Ectodermal cell (in vitro differentiated cells): ENCODE results near the gene PI4KB.

Source experiments
- H3K27ac ChIP-seq: 2 replicates; pipeline ENCODE4 v1.7.0; 2013; ENCODE audit warnings: mild to moderate bottlenecking, low read depth, low read length; ENCODE audit not compliant: insufficient read depth, poor library complexity, severe bottlenecking
- H3K27me3 ChIP-seq: 2 replicates; pipeline ENCODE4 v1.7.0; 2013; ENCODE audit warnings: mild to moderate bottlenecking, low read length; ENCODE audit not compliant: insufficient read depth, control insufficient read depth, poor library complexity, severe bottlenecking
- H3K36me3 ChIP-seq: one replicate; pipeline ENCODE4 v1.7.0; 2013; ENCODE audit warnings: low read length; ENCODE audit not compliant: control insufficient read depth, insufficient read depth
- H3K4me1 ChIP-seq: one replicate; pipeline ENCODE4 v1.7.0; 2013; ENCODE audit warnings: low read length; ENCODE audit not compliant: control insufficient read depth, insufficient read depth
- H3K4me3 ChIP-seq: 2 replicates; pipeline ENCODE4 v1.7.0; 2013; ENCODE audit warnings: low read depth, low read length, control low read depth; ENCODE audit not compliant: insufficient read depth
- H3K9me3 ChIP-seq: 2 replicates; pipeline ENCODE4 v1.7.0; 2013; ENCODE audit warnings: mild to moderate bottlenecking, low read length, moderate library complexity; ENCODE audit not compliant: control insufficient read depth
- WGBS, 2 experiments: methylation state at CpG; one replicate each; pipeline ENCODE4 v1.1.7; 2013; ENCODE audit warnings: missing lambda C conversion rate in 2 of 2; 5-methylcytosine and 5-hydroxymethylcytosine counted together

Gene PI4KB

GRCh38 chr1:151312411-151312810 is 14.8 kb downstream of the PI4KB start:
- H3K4me3 ChIP-seq: no peak overlapping the region
- peaks cover 20% of the 10 kb centered on the region for H3K4me1 ChIP-seq
- WGBS, 2 experiments: 92 to 97% methylated on average over 3 to 4 of the region's 4 CpGs
- no peaks in the 10 kb centered on the region for H3K9me3 ChIP-seq
- no peaks in the 10 kb centered on the region for H3K27me3 ChIP-seq
- no peak overlapping the region for H3K27ac ChIP-seq
- H3K36me3 ChIP-seq: peaks cover 11% of the 10 kb centered on the region

GRCh38 chr1:151311589-151312331 is 15.5 kb downstream of the PI4KB start:
- H3K9me3 ChIP-seq: no peaks in the 10 kb centered on the region
- 89 to 94% methylated on average over 7 of the region's 7 CpGs for WGBS, 2 experiments
- H3K4me1 ChIP-seq: peaks cover 20% of the 10 kb centered on the region
- H3K27me3 ChIP-seq: no peaks in the 10 kb centered on the region
- H3K4me3 ChIP-seq: no peak overlapping the region
- no peak overlapping the region for H3K27ac ChIP-seq
- peaks cover 12% of the 10 kb centered on the region for H3K36me3 ChIP-seq

- 93% methylated on average over 4 of the region's 4 CpGs for WGBS, 2 experiments
- H3K27ac ChIP-seq: no peak overlapping the region
- H3K27me3 ChIP-seq: no peaks in the 10 kb centered on the region
- peaks cover 17% of the 10 kb centered on the region for H3K36me3 ChIP-seq
- no peaks in the 10 kb centered on the region for H3K9me3 ChIP-seq
- H3K4me3 ChIP-seq: no peak overlapping the region
- H3K4me1 ChIP-seq: peaks cover 20% of the 10 kb centered on the region
Measured at GRCh38 chr1:151311011-151311410, 16.2 kb downstream of the PI4KB start.

- Histone ChIP-seq H3K9me3 (no peaks in the 10 kb centered on the region), H3K36me3 (peaks cover 28% of the 10 kb centered on the region), H3K27ac (peak overlapping the region; percentile 64), H3K4me1 (peaks cover 20% of the 10 kb centered on the region), H3K27me3 (no peaks in the 10 kb centered on the region), H3K4me3 (no peak overlapping the region)
- 35 to 38% methylated on average over 7 of the region's 7 CpGs for WGBS, 2 experiments
Measured at GRCh38 chr1:151309811-151310323, 17.3 kb downstream of the PI4KB start.

- H3K4me3 ChIP-seq: no peak overlapping the region
- H3K9me3 ChIP-seq: no peaks in the 10 kb centered on the region
- no peaks in the 10 kb centered on the region for H3K27me3 ChIP-seq
- peak overlapping the region; percentile 47 for H3K27ac ChIP-seq
- H3K36me3 ChIP-seq: peaks cover 28% of the 10 kb centered on the region
- peaks cover 12% of the 10 kb centered on the region for H3K4me1 ChIP-seq
- 58% methylated on average over 2 of the region's 2 CpGs for WGBS, 2 experiments
Measured at GRCh38 chr1:151294742-151295462, 32.3 kb downstream of the PI4KB start.

GRCh38 chr1:151293093-151293492 is 34.1 kb downstream of the PI4KB start:
- H3K36me3 ChIP-seq: peaks cover 35% of the 10 kb centered on the region

GRCh38 chr1:151292207-151293030 is 34.8 kb downstream of the PI4KB start:
- H3K36me3 ChIP-seq: peaks cover 41% of the 10 kb centered on the region

More at GRCh38 chr1:151293093-151293492, 34.1 kb downstream of the PI4KB start:
- Histone ChIP-seq H3K4me3 (no peak overlapping the region), H3K4me1 (peaks cover 12% of the 10 kb centered on the region), H3K9me3 (no peaks in the 10 kb centered on the region), H3K27ac (no peak overlapping the region), H3K27me3 (no peaks in the 10 kb centered on the region)
- WGBS, 2 experiments: 92 to 99% methylated on average over 6 of the region's 6 CpGs

GRCh38 chr1:151290709-151291303 is 36.4 kb downstream of the PI4KB start:
- Histone ChIP-seq H3K9me3 (no peaks in the 10 kb centered on the region), H3K27me3 (no peaks in the 10 kb centered on the region), H3K4me1 (peaks cover 12% of the 10 kb centered on the region), H3K4me3 (no peak overlapping the region), H3K27ac (no peak overlapping the region), H3K36me3 (peaks cover 52% of the 10 kb centered on the region)
- 92 to 93% methylated on average over 19 of the region's 19 CpGs for WGBS, 2 experiments

More at GRCh38 chr1:151292207-151293030, 34.8 kb downstream of the PI4KB start:
- Histone ChIP-seq H3K27ac (no peak overlapping the region), H3K9me3 (no peaks in the 10 kb centered on the region), H3K4me3 (no peak overlapping the region), H3K27me3 (no peaks in the 10 kb centered on the region), H3K4me1 (peaks cover 12% of the 10 kb centered on the region)
- WGBS, 2 experiments: 94 to 95% methylated on average over 13 of the region's 13 CpGs

- Histone ChIP-seq H3K27ac (no peak overlapping the region), H3K4me1 (peaks cover 6% of the 10 kb centered on the region), H3K27me3 (no peaks in the 10 kb centered on the region), H3K9me3 (no peaks in the 10 kb centered on the region), H3K36me3 (peaks cover 52% of the 10 kb centered on the region), H3K4me3 (no peak overlapping the region)
- WGBS, 2 experiments: 94 to 95% methylated on average over 21 of the region's 21 CpGs
Measured at GRCh38 chr1:151289991-151290708, 37.1 kb downstream of the PI4KB start.
